ENCODE data around the gene TRPM3. TPM values are rescaled to one million over a fixed set of nuclear protein-coding genes. Genes with fewer than 3 reads are reported as not detected.

The TRPM3 gene
- total RNA-seq, 1 donor, result 0.72 TPM

DNA sequence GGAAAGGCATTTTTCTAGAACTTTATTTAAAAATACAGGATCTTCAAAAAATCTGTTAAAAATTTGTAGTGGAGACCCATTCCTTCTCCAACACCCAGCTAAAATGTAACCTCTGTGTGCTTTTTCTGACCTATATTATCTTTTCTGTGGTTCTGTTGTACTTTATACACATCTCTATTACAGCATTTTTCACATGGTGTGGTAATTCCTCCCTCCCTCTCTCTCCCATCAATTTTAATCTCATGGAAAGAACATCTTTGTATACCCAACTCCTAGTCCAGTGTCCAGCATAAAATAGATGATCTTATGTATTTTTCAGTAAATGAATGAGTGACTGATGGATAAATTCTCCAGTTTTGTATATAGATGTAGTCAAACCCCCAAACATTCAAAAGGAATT is 523.5 kb downstream of the TRPM3 start:
- Histone ChIP-seq H4K20me1 (ENCODE audit: insufficient read depth, low read length) (no peaks in the 10 kb centered on the region), H3K79me2 (ENCODE audit: insufficient read depth, low read length) (no peaks in the 10 kb centered on the region), H3K4me1 (ENCODE audit: insufficient read depth, low read length) (peaks cover 36% of the 10 kb centered on the region), H3K4me3 (ENCODE audit: insufficient read depth, low read length) (no peak overlapping the region), H3K27ac (ENCODE audit: low read depth, low read length) (no peak overlapping the region), H3K36me3 (ENCODE audit: insufficient read depth, low read length) (no peaks in the 10 kb centered on the region), H3K4me2 (ENCODE audit: insufficient read depth, low read length) (no peak overlapping the region), H2AFZ (ENCODE audit: low read length) (no peak overlapping the region), H3K27me3 (ENCODE audit: insufficient read depth, low read length) (no peaks in the 10 kb centered on the region), H3K9me3 (ENCODE audit: low read depth, low read length) (no peaks in the 10 kb centered on the region)
- TF ChIP-seq CTCF (IDR thresholded peaks at IDR 0.05; ENCODE audit: extremely low read depth, low read depth, low read length), result no peak
- no peak for DNase-seq (ENCODE audit: insufficient read length, low spot score, missing footprints)

GRCh38 chr9:70595211-70595610 is 526.2 kb downstream of the TRPM3 start:
- peak overlapping the region; percentile 76 for H3K27ac ChIP-seq (ENCODE audit: low read depth, low read length)
- no peaks in the 10 kb centered on the region for H3K79me2 ChIP-seq (ENCODE audit: insufficient read depth, low read length)
- no peak for DNase-seq (ENCODE audit: insufficient read length, low spot score, missing footprints)
- H3K4me3 ChIP-seq (ENCODE audit: insufficient read depth, low read length), result no peak overlapping the region
- no peak overlapping the region for H3K4me2 ChIP-seq (ENCODE audit: insufficient read depth, low read length)
- no peaks in the 10 kb centered on the region for H4K20me1 ChIP-seq (ENCODE audit: insufficient read depth, low read length)
- no peak for TF ChIP-seq CTCF (IDR thresholded peaks at IDR 0.05; ENCODE audit: extremely low read depth, low read depth, low read length)
- no peaks in the 10 kb centered on the region for H3K9me3 ChIP-seq (ENCODE audit: low read depth, low read length)
- peaks cover 30% of the 10 kb centered on the region for H3K4me1 ChIP-seq (ENCODE audit: insufficient read depth, low read length)
- H3K27me3 ChIP-seq (ENCODE audit: insufficient read depth, low read length), result no peaks in the 10 kb centered on the region
- no peak overlapping the region for H2AFZ ChIP-seq (ENCODE audit: low read length)
- no peaks in the 10 kb centered on the region for H3K36me3 ChIP-seq (ENCODE audit: insufficient read depth, low read length)

GRCh38 chr9:70594386-70594944 is 527.0 kb downstream of the TRPM3 start:
- H2AFZ ChIP-seq (ENCODE audit: low read length), result no peak overlapping the region
- H3K9me3 ChIP-seq (ENCODE audit: low read depth, low read length), result no peaks in the 10 kb centered on the region
- no peaks in the 10 kb centered on the region for H4K20me1 ChIP-seq (ENCODE audit: insufficient read depth, low read length)
- H3K4me2 ChIP-seq (ENCODE audit: insufficient read depth, low read length), result peak overlapping the region; percentile 16
- H3K27ac ChIP-seq (ENCODE audit: low read depth, low read length), result peak overlapping the region; percentile 76
- no peak for DNase-seq (ENCODE audit: insufficient read length, low spot score, missing footprints)
- peaks cover 32% of the 10 kb centered on the region for H3K4me1 ChIP-seq (ENCODE audit: insufficient read depth, low read length)
- H3K36me3 ChIP-seq (ENCODE audit: insufficient read depth, low read length), result no peaks in the 10 kb centered on the region
- no peaks in the 10 kb centered on the region for H3K79me2 ChIP-seq (ENCODE audit: insufficient read depth, low read length)
- no peaks in the 10 kb centered on the region for H3K27me3 ChIP-seq (ENCODE audit: insufficient read depth, low read length)
- H3K4me3 ChIP-seq (ENCODE audit: insufficient read depth, low read length), result no peak overlapping the region
- TF ChIP-seq CTCF (IDR thresholded peaks at IDR 0.05; ENCODE audit: extremely low read depth, low read depth, low read length), result no peak

DNA sequence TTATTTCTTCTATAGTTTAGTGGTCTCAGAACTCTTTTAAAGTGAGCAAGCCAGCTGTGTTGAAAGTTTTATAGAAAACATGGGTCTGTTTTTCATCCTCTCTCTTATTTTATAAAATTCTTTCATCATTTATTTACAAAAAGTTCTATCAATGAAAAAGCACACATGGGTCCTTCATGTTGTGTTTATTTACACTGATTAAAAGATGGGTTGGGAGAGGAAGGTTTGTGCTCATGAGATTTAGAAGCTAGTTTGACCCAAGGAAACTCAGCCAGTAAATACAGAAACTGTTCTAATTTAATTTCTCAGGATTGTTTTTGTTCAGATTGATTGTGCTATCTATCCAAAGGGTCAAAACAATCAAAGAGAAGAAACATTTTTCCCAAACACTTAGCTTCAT is 528.2 kb downstream of the TRPM3 start:
- Histone ChIP-seq H3K4me1 (ENCODE audit: insufficient read depth, low read length) (peaks cover 44% of the 10 kb centered on the region), H3K27me3 (ENCODE audit: insufficient read depth, low read length) (no peaks in the 10 kb centered on the region), H3K79me2 (ENCODE audit: insufficient read depth, low read length) (no peaks in the 10 kb centered on the region), H3K9me3 (ENCODE audit: low read depth, low read length) (no peaks in the 10 kb centered on the region), H3K27ac (ENCODE audit: low read depth, low read length) (peak overlapping the region; percentile 32), H3K36me3 (ENCODE audit: insufficient read depth, low read length) (no peaks in the 10 kb centered on the region), H4K20me1 (ENCODE audit: insufficient read depth, low read length) (no peaks in the 10 kb centered on the region), H3K4me2 (ENCODE audit: insufficient read depth, low read length) (no peak overlapping the region), H3K4me3 (ENCODE audit: insufficient read depth, low read length) (no peak overlapping the region), H2AFZ (ENCODE audit: low read length) (no peak overlapping the region)
- DNase-seq (ENCODE audit: insufficient read length, low spot score, missing footprints), result no peak
- TF ChIP-seq CTCF (IDR thresholded peaks at IDR 0.05; ENCODE audit: extremely low read depth, low read depth, low read length), result no peak
